Urothelium cell line (cell line): ENCODE results near the gene UBE2M.

Experiments
- DNase-seq: peaks from one replicate; pipeline ENCODE4 v3.0.0; 2011; ENCODE audit warnings: low spot score, mixed read lengths
- FAIRE-seq: peaks from 2 replicates; lab custom pipeline; 2011; peaks lifted over from hg19 to GRCh38; lab: Jason Lieb, UNC

The UBE2M gene

GRCh38 chr19:58555920-58556621, 2.3 kb downstream of the UBE2M start:
- no peak for FAIRE-seq
- DNase-seq: no peak

GRCh38 chr19:58555369-58555885, 3.0 kb downstream of the UBE2M start:
- no peak for FAIRE-seq
- DNase-seq: no peak

DNA sequence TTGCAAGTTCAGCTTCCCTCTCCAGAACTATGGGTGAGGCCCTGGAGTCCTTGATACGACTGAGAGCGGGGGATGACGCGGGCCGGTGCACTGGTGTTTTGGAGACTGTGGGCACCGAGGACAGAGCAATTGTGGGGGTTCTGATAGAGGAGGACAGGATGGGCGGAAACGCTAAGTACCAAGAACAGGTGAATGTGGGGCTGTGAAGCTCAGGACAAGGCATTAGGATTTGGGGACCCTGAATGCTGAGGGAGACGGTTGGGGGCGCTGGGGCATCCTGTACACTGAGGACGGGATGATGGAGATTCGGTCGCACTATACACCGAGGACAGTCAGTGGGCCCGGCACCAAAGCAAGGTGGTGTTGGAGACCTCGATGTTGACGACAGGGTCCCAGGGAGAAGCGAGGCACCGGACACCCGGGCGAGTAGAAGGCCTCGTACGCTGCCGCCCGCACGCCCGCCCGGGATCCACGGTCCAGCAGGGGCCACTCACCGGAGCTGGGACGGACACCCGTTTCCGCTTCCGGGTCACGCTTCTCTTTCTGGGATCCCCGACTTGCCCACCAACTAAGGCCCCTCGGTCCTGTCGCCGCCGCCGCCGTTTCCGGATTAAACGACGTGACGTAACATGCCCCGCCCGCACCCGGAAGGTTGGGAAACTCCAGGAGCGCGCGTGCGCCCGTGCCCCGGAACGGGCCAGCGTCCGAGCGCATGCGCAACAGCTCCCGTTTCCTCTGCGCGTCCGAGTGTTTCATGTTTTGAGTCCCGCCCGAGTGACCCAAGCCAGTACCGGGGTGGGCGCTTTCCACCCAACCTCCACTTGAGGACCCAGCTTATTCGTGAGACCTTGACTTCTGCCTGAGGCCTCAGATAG, 3.7 kb downstream of the UBE2M start, which contains the start of gene CHMP2A:
TSS of gene CHMP2A (minus strand) at position 612 of the 875 bp plus-strand sequence. CDS start 893 bp downstream, outside the sequence.
- FAIRE-seq (no peak), DNase-seq (peak; percentile 65)

DNA sequence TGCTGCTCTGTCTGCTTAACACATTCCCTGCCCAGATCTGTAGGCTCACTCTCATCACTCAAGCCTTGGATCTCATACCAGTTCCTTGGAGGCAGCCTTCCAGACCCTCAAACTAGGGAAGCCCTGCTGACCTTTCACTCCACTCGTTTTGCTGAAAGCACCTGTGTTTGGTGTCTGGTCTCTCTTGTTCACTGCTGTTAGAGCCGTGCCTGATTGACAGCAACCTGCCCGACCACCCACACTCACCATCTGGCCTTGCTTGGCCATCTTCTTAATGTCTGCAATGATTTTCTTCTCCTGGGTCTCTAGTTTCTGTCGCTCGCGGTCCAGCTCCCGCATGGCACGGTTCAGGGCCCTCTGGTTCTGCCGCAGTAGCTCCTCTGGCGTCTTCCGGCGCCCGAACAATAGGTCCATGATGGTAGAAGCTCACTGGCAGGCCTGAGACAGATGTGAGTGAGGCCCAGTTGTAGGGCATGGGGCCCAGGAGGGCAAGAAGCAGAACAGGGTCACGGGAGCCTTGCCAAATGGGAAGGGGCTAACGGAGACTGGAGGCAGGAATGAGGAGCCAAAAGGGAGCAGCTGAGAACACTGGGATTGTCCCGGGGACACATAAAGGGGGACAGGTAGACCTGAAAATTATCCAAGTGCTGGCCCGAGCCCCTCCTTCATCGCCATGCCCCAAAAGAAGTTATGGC, 4.5 kb downstream of the UBE2M start:
- DNase-seq: no peak
- FAIRE-seq: no peak

- DNase-seq (no peak), FAIRE-seq (no peak)
Measured at GRCh38 chr19:58552655-58553054, 5.8 kb downstream of the UBE2M start.

- DNase-seq: no peak
- FAIRE-seq: no peak
Measured at GRCh38 chr19:58551577-58552471, 6.6 kb downstream of the UBE2M start.

- FAIRE-seq (no peak), DNase-seq (no peak)
Measured at GRCh38 chr19:58551123-58551497, 7.3 kb downstream of the UBE2M start.

DNA sequence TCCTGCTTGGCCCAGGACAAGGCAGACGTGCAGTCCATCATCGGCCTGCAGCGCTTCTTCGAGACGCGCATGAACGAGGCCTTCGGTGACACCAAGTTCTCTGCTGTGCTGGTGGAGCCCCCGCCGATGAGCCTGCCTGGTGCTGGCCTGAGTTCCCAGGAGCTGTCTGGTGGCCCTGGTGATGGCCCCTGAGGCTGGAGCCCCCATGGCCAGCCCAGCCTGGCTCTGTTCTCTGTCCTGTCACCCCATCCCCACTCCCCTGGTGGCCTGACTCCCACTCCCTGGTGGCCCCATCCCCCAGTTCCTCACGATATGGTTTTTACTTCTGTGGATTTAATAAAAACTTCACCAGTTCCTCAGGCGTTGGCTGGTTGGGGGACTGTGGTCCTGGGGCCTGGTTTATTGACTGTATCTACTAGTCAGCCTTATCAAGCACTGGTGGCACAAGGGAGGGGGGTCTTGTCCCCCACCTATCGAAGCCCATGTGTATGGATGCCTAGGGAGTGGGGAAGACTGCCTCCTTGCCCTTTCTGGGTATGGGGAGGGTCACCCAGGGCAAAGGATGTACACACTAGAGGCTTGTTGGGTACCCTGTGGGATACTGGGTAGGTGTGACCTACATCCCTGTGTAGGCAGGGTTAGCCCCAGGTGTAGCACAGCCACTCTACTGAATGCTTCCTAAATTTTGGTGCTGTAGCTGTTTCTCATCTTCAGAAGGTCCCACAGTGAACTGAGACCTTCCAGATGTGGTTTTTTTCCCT, 7.9 kb downstream of the UBE2M start:
- FAIRE-seq: no peak

DNA sequence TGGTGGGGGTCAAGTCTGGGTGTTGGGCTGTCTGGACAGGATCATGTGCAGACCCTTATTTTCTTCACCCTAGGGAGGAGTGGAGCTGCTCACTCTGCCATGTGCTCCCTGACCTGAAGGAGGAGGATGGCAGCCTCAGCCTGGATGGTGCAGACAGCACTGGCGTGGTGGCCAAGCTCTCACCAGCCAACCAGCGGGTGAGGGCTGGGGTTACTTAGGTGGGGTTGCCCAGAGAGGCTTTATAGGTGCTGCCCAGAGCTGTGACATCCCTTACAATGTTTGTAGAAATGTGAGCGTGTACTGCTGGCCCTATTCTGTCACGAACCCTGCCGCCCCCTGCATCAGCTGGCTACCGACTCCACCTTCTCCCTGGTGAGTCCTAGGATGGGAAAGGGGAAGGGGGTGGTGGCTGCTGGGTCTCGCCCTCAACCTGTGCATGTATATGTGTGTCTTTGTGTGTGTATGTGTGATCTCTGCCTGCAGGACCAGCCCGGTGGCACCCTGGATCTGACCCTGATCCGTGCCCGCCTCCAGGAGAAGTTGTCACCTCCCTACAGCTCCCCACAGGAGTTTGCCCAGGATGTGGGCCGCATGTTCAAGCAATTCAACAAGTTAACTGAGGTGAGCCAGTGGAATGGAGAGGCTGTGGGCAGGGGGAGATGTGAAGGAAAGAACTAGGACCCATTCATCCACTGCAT, 8.6 kb downstream of the UBE2M start:
- DNase-seq (no peak), FAIRE-seq (no peak)

More for the DNA sequence above, 7.9 kb downstream of the UBE2M start:
- no peak for DNase-seq

- no peak for FAIRE-seq
Measured at GRCh38 chr19:58548859-58549663, 9.3 kb downstream of the UBE2M start.

GRCh38 chr19:58547323-58548312, 10.8 kb downstream of the UBE2M start:
- DNase-seq (no peak), FAIRE-seq (no peak)

More at GRCh38 chr19:58548859-58549663, 9.3 kb downstream of the UBE2M start:
- DNase-seq: no peak

DNA sequence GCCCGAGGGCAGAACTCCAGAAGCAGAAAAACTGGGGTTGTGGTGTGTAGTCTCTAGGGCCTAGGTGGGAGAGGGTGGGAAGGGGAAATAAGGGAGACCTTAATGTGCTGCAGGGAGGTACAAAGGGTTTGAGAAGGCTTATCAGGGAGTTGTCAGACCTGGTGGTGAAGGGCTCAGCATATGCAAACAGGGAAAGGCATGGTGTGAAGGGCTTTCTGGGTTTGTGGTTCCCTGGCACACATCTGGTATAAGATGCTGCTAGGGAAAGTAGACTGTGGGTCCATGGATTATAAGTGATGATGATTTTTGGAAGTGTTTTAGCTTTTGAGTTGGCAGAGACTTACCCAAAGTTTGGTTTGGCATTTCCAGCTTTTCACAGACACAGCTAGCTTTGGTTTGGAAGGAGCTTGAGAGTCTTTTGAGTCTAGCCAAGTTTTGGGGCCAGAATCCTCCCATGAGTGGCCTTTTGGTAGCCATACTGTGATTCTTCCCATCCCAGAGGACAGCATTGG, 12.3 kb downstream of the UBE2M start:
- DNase-seq (no peak), FAIRE-seq (no peak)

GRCh38 chr19:58545286-58546018, 13.0 kb downstream of the UBE2M start:
- FAIRE-seq (no peak), DNase-seq (no peak)

- FAIRE-seq (no peak), DNase-seq (peak; percentile 76)
Measured at GRCh38 chr19:58544591-58545285, 13.7 kb downstream of the UBE2M start.
